K562 (cell line): ENCODE data around the gene PARD3B. TPM values are rescaled to one million over a fixed set of nuclear protein-coding genes. Genes with fewer than 3 reads are reported as not detected.

Experiments used
- ATAC-seq: fragments of 200-7000 bp; cut with Tn5 transposase; 3 replicates; pipeline ENCODE4 v1.9.1; 2020; ENCODE audit warnings: moderate library complexity
- BruUV-seq: library from RNA; stranded (reverse); fragments of 400-500 nt; replicated peaks from 2 replicates; lab custom pipeline; 2021; lab: Mats Ljungman, UMichigan
- CTCF ChIA-PET: fragments of 300-600 bp; formaldehyde crosslinking; extraction: SDS; loops from one replicate; lab custom pipeline; 2021; ENCODE audit warnings: low intra/inter-chr PET ratio; lab: Yijun Ruan, JAX
- POLR2A ChIA-PET: fragments of 300-600, 350-650 bp; sonication (Branson Sonifier 250); formaldehyde crosslinking; extraction: SDS; loops from one replicate; lab custom pipeline; 2021; ENCODE audit warnings: antibody characterized with exemption, inconsistent platforms; lab: Yijun Ruan, JAX
- DNase-seq, 4 experiments: peaks; one replicate each; pipeline versions ENCODE4 v3.0.0 to v3.0.0-alpha.2; 2011 to 2018; ENCODE audit warnings: low spot score in 3 of 4, mixed read lengths in 3 of 4; ENCODE audit errors: extremely low read depth in 1 of 4
- FAIRE-seq: peaks from 2 replicates; lab custom pipeline; 2011; peaks lifted over from hg19 to GRCh38; lab: Jason Lieb, UNC
- H2AFZ ChIP-seq: 2 replicates; pipeline ENCODE4 v1.6.0; 2011; ENCODE audit warnings: low read depth, low read length, control low read depth, inconsistent platforms
- H3K27ac ChIP-seq: fragments of 200-600 bp; 3 replicates; pipeline ENCODE4 v1.8.0; 2011; ENCODE audit warnings: low read depth, mild to moderate bottlenecking, control low read depth, inconsistent platforms, low read length, moderate library complexity, mixed read lengths; ENCODE audit errors: extremely low read depth
- H3K27me3 ChIP-seq, 2 experiments: fragments of 300-600 bp in 1 of 2; 2 replicates in 1 of 2; 3 replicates in 1 of 2; pipeline versions ENCODE4 v1.6.0 to v1.8.0; 2011; ENCODE audit warnings: inconsistent platforms in 2 of 2, low read length in 2 of 2, mild to moderate bottlenecking in 1 of 2, mixed read lengths in 1 of 2, moderate library complexity in 1 of 2; ENCODE audit not compliant: control insufficient read depth in 2 of 2, insufficient read depth in 2 of 2
- H3K36me3 ChIP-seq: fragments of 300-600 bp; 3 replicates; pipeline ENCODE4 v1.8.0; 2011; ENCODE audit warnings: mild to moderate bottlenecking, low read length, inconsistent platforms; ENCODE audit not compliant: control insufficient read depth, insufficient read depth
- H3K4me1 ChIP-seq, 2 experiments: fragments of 200-600 bp in 1 of 2; replicated peaks in 1 of 2; 2 replicates in 1 of 2; 3 replicates in 1 of 2; pipeline versions ENCODE4 v1.5.1 to v1.8.0; 2011; ENCODE audit warnings: inconsistent platforms in 2 of 2, low read length in 2 of 2, mild to moderate bottlenecking in 1 of 2, mixed read lengths in 1 of 2, moderate library complexity in 1 of 2; ENCODE audit not compliant: control insufficient read depth in 2 of 2, insufficient read depth in 2 of 2
- H3K4me2 ChIP-seq: 2 replicates; pipeline ENCODE4 v1.6.1; 2011; ENCODE audit warnings: low read length, control low read depth, inconsistent platforms, mixed read lengths; ENCODE audit not compliant: insufficient read depth
- H3K4me3 ChIP-seq: fragments of 200-600 bp; sonication (generic), shearing (Covaris generic); 2 replicates; pipeline ENCODE4 v1.5.1; 2016; ENCODE audit warnings: control low read depth, inconsistent platforms
- H3K79me2 ChIP-seq: fragments of 200-600 bp; 3 replicates; pipeline ENCODE4 v1.8.0; 2011; ENCODE audit warnings: low read length, inconsistent platforms; ENCODE audit not compliant: control insufficient read depth, insufficient read depth
- H3K9ac ChIP-seq, 2 experiments: 2 replicates each; pipeline versions ENCODE4 v1.6.0 to v1.6.1; 2011; ENCODE audit warnings: low read depth in 2 of 2, low read length in 2 of 2, control low read depth in 1 of 2, inconsistent platforms in 1 of 2, mild to moderate bottlenecking in 1 of 2, mixed read lengths in 1 of 2; ENCODE audit not compliant: insufficient read depth in 1 of 2
- H3K9me1 ChIP-seq: one replicate; pipeline ENCODE4 v1.6.0; 2011; ENCODE audit warnings: inconsistent platforms, mild to moderate bottlenecking, low read length, moderate library complexity; ENCODE audit not compliant: control insufficient read depth, insufficient read depth
- H3K9me3 ChIP-seq: replicated peaks from 2 replicates; pipeline ENCODE4 v1.5.1; 2011; ENCODE audit warnings: low read depth, low read length, inconsistent platforms; ENCODE audit not compliant: control insufficient read depth, insufficient read depth
- H4K20me1 ChIP-seq: replicated peaks from 2 replicates; pipeline ENCODE4 v1.6.1; 2011; ENCODE audit warnings: low read length, inconsistent platforms, mixed read lengths; ENCODE audit not compliant: control insufficient read depth, insufficient read depth
- E2F3 ChIP-seq: fragments of 250-450 bp; sonication (Bioruptor Pico); IDR thresholded peaks from 2 replicates; pipeline ENCODE4 v1.4.0; 2020; ENCODE audit warnings: mild to moderate bottlenecking
- MTA1 ChIP-seq: fragments of 450-650 bp; IDR thresholded peaks from 2 replicates; pipeline ENCODE4 v1.6.1; 2017; ENCODE audit warnings: borderline replicate concordance
- SMARCC2 ChIP-seq: fragments of 450-650 bp; IDR thresholded peaks from 2 replicates; pipeline ENCODE4 v1.6.1; 2017; ENCODE audit warnings: antibody characterized with exemption, moderate library complexity, mild to moderate bottlenecking, low read depth
- TEAD4 ChIP-seq, 2 experiments: sonication (generic) in 1 of 2; formaldehyde crosslinking in 1 of 2; IDR thresholded peaks; 2 replicates each; pipeline versions ENCODE4 v1.6.1 to v1.8.0; 2012 to 2022; ENCODE audit warnings: borderline replicate concordance in 1 of 2, inconsistent platforms in 1 of 2, low read length in 1 of 2, mild to moderate bottlenecking in 1 of 2, missing genetic modification reagents in 1 of 2
- ZNF274 ChIP-seq: IDR thresholded peaks from 2 replicates; pipeline ENCODE4 v1.6.1; 2011; ENCODE audit warnings: low read depth, mild to moderate bottlenecking, low read length, moderate library complexity, borderline replicate concordance
- ZNF41 ChIP-seq: fragments of 250-450 bp; sonication (Bioruptor Pico); conservative IDR thresholded peaks from 2 replicates; pipeline ENCODE4 v1.4.0; 2020; ENCODE audit warnings: mild to moderate bottlenecking
- WGBS: fragments of 100-300 bp; shearing (Covaris generic); methylation state at CpG from one replicate; pipeline ENCODE4 v1.1.6; 2016; ENCODE audit warnings: low coverage, mixed read lengths; ENCODE audit not compliant: insufficient coverage; ENCODE audit errors: missing lambda C conversion rate; 5-methylcytosine and 5-hydroxymethylcytosine counted together
- in situ Hi-C: fragments of 300-500 bp; cut with MboI; formaldehyde crosslinking; loops from 4 replicates; pipeline ENCODE4 v1.15.0; 2018; ENCODE audit warnings: inconsistent platforms, mixed read lengths
- intact Hi-C: fragments of 100-400 bp; cut with micrococcal nuclease; formaldehyde crosslinking; loops from 2 replicates; pipeline ENCODE4 v1.14.2; 2022
- polyA plus RNA-seq, 8 experiments: library from polyadenylated mRNA; depleted of rRNA in 4 of 8; stranded (reverse) in 5 of 8; unstranded in 3 of 8; fragments of >200 nt; fragmentation: Nextera tagmentation in 2 of 8; fragmentation: Illumina TruSeq in 1 of 8; extraction: Ambion mirVana in 2 of 8; extraction: Trizol in 1 of 8; gene quantifications; 2 replicates each; pipeline versions ENCODE4 v1.2.1 to v1.2.3, GENCODE V29; 2011 to 2014; ENCODE audit warnings: inconsistent platforms in 1 of 8, missing spikeins in 1 of 8
- total RNA-seq, 7 experiments: library from RNA; depleted of rRNA in 6 of 7; stranded (reverse); fragments of >200 nt in 6 of 7; fragmentation: Illumina TruSeq in 2 of 7; extraction: Trizol in 2 of 7; gene quantifications; 2 replicates each; pipeline versions ENCODE4 v1.2.1 to v1.2.3, GENCODE V29; 2011 to 2021; ENCODE audit warnings: low replicate concordance in 1 of 7
- TF ChIP-seq, protein P1 (sequence below): fragments of 450-650 bp; IDR thresholded peaks from 2 replicates; pipeline ENCODE4 v1.7.1; 2018; ENCODE audit warnings: mild to moderate bottlenecking, low read depth; ENCODE audit not compliant: partially characterized antibody
- TF ChIP-seq, protein P2 (sequence below): fragments of 250-450 bp; sonication (Bioruptor Pico); IDR thresholded peaks from 2 replicates; pipeline ENCODE4 v1.4.0; 2020; ENCODE audit warnings: mild to moderate bottlenecking
- TF ChIP-seq, protein P3 (sequence below): fragments of 150-350 bp; conservative IDR thresholded peaks from 2 replicates; pipeline ENCODE4 v1.6.1; 2014; ENCODE audit warnings: low read length

Gene PARD3B
- total and polyA plus RNA-seq, 9 of the 15 experiments (the other 6 are each of a cell fraction or from before 2014, with no cell fraction given): 0.15 to 3.0 (median 1.1) TPM

DNA sequence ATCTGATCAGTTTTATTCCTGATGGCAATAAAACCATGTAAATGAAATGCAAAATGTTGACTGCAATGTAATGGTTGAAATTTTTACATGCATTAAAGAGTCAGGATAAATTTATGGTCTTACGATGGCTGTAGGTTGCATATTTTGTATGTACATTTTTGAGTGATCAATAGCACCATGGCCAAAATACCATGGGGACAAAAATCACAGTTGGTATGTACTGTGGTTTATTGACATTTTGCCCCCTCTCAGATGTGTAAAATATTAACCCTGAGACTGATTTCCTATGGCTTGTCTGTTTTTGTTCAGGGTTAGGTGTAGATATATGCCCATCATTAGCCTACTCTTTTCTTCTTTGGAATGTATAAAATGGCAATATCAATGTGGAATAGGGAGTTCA, 138.1 kb downstream of the PARD3B start (continued):
- TF ChIP-seq, protein P1, sequence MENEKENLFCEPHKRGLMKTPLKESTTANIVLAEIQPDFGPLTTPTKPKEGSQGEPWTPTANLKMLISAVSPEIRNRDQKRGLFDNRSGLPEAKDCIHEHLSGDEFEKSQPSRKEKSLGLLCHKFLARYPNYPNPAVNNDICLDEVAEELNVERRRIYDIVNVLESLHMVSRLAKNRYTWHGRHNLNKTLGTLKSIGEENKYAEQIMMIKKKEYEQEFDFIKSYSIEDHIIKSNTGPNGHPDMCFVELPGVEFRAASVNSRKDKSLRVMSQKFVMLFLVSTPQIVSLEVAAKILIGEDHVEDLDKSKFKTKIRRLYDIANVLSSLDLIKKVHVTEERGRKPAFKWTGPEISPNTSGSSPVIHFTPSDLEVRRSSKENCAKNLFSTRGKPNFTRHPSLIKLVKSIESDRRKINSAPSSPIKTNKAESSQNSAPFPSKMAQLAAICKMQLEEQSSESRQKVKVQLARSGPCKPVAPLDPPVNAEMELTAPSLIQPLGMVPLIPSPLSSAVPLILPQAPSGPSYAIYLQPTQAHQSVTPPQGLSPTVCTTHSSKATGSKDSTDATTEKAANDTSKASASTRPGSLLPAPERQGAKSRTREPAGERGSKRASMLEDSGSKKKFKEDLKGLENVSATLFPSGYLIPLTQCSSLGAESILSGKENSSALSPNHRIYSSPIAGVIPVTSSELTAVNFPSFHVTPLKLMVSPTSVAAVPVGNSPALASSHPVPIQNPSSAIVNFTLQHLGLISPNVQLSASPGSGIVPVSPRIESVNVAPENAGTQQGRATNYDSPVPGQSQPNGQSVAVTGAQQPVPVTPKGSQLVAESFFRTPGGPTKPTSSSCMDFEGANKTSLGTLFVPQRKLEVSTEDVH: no peak
- TF ChIP-seq SMARCC2: no peak
- TF ChIP-seq, protein P2, sequence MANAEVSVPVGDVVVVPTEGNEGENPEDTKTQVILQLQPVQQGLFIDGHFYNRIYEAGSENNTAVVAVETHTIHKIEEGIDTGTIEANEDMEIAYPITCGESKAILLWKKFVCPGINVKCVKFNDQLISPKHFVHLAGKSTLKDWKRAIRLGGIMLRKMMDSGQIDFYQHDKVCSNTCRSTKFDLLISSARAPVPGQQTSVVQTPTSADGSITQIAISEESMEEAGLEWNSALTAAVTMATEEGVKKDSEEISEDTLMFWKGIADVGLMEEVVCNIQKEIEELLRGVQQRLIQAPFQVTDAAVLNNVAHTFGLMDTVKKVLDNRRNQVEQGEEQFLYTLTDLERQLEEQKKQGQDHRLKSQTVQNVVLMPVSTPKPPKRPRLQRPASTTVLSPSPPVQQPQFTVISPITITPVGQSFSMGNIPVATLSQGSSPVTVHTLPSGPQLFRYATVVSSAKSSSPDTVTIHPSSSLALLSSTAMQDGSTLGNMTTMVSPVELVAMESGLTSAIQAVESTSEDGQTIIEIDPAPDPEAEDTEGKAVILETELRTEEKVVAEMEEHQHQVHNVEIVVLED (CRISPR knock-in tag): no peak
- TF ChIP-seq, all 486 proteins: peak for 0

DNA sequence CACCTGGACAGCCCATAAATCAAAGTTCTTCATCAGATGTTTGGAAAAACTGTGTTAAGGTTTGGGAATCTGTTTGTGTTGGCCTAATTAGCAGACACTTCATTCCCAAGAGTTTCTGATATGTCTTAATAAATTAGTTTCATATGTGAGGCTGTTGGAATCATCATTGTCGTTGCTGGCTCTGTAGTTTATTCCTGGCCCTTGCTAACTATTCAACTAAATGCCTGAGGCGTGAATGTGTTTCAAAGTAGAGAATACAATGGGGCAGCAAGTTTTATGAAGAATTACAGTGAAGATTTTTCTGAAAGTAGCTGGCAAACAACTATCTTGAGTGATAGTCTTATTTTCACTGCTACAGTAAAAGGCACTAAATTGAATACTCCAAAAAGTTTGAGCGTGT, 141.1 kb downstream of the PARD3B start:
- ChIA-PET POLR2A (no interaction called here), CTCF (no interaction called here)
- Histone ChIP-seq H3K4me1 (no peaks in the 10 kb centered on the region), H3K9ac (no peak overlapping the region), H3K36me3 (no peaks in the 10 kb centered on the region), H3K79me2 (no peaks in the 10 kb centered on the region), H2AFZ (no peak overlapping the region), H3K4me2 (no peak overlapping the region), H4K20me1 (no peaks in the 10 kb centered on the region), H3K9me3 (no peaks in the 10 kb centered on the region), H3K27me3 (no peaks in the 10 kb centered on the region), H3K27ac (no peak overlapping the region), H3K9me1 (no peaks in the 10 kb centered on the region), H3K4me3 (no peak overlapping the region)
- DNase-seq (no peak), FAIRE-seq (no peak), ATAC-seq (no peak)
- WGBS: 44% methylated on average over 3 of the region's 3 CpGs
- intact Hi-C loops (no loop called here), in situ Hi-C loops (no loop called here)
- no TSS peak for BruUV-seq
- TF ChIP-seq, protein P2 (CRISPR knock-in tag): no peak
- TF ChIP-seq ZNF274: no peak
- no peak for TF ChIP-seq TEAD4 (IDR thresholded peaks at IDR 0.05; ENCODE audit: low read length)
- no peak for TF ChIP-seq TEAD4 (CRISPR knock-in tag; IDR thresholded peaks at IDR 0.05; ENCODE audit: borderline replicate concordance)
- no peak for TF ChIP-seq ZNF41 (CRISPR knock-in tag)
- TF ChIP-seq, protein P3, sequence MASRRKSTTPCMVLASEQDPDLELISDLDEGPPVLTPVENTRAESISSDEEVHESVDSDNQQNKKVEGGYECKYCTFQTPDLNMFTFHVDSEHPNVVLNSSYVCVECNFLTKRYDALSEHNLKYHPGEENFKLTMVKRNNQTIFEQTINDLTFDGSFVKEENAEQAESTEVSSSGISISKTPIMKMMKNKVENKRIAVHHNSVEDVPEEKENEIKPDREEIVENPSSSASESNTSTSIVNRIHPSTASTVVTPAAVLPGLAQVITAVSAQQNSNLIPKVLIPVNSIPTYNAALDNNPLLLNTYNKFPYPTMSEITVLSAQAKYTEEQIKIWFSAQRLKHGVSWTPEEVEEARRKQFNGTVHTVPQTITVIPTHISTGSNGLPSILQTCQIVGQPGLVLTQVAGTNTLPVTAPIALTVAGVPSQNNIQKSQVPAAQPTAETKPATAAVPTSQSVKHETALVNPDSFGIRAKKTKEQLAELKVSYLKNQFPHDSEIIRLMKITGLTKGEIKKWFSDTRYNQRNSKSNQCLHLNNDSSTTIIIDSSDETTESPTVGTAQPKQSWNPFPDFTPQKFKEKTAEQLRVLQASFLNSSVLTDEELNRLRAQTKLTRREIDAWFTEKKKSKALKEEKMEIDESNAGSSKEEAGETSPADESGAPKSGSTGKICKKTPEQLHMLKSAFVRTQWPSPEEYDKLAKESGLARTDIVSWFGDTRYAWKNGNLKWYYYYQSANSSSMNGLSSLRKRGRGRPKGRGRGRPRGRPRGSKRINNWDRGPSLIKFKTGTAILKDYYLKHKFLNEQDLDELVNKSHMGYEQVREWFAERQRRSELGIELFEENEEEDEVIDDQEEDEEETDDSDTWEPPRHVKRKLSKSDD: no peak
- no peak for TF ChIP-seq E2F3 (CRISPR knock-in tag)
- no peak for TF ChIP-seq MTA1
